WTC11 (cell line): ENCODE results near the gene HINT3. TPM values are rescaled to one million over a fixed set of nuclear protein-coding genes. Genes with fewer than 3 reads are reported as not detected.
A peak's percentile ranks its signal among the peaks of the same experiment; 100 is the strongest.

Source experiments
- ATAC-seq: fragments of 200-7000 bp; cut with Tn5 transposase; 2 replicates; pipeline ENCODE4 v1.10.0; 2021; ENCODE audit warnings: mild to moderate bottlenecking, moderate library complexity
- CTCF ChIA-PET: fragments of 300-600 bp; sonication (Branson Sonifier 250); formaldehyde crosslinking; loops from one replicate; lab custom pipeline; 2021; ENCODE audit warnings: antibody characterized with exemption; lab: Charles Lee
- POLR2A ChIA-PET: fragments of 350-600 bp; sonication (Branson Sonifier 250); formaldehyde crosslinking; loops from one replicate; lab custom pipeline; 2021; ENCODE audit warnings: antibody characterized with exemption; lab: Charles Lee
- DNase-seq: peaks from one replicate; pipeline ENCODE4 v3.0.0; 2021; ENCODE audit warnings: low spot score
- H3K27ac Mint-ChIP-seq: 2 replicates; pipeline ENCODE4 v1.8.0; 2021; ENCODE audit warnings: mixed read lengths
- H3K27me3 Mint-ChIP-seq: 2 replicates; pipeline ENCODE4 v1.8.0; 2021; ENCODE audit warnings: low read depth, mild to moderate bottlenecking, moderate library complexity, mixed read lengths
- H3K36me3 Mint-ChIP-seq: 2 replicates; pipeline ENCODE4 v1.8.0; 2021; ENCODE audit warnings: mixed read lengths
- H3K4me1 Mint-ChIP-seq: 2 replicates; pipeline ENCODE4 v1.8.0; 2022; ENCODE audit warnings: mixed read lengths
- H3K4me3 Mint-ChIP-seq: 2 replicates; pipeline ENCODE4 v1.8.0; 2021; ENCODE audit warnings: mild to moderate bottlenecking, moderate library complexity, mixed read lengths
- H3K9me3 Mint-ChIP-seq: 2 replicates; pipeline ENCODE4 v1.8.0; 2021; ENCODE audit warnings: mixed read lengths
- CBFB ChIP-seq: sonication (generic); formaldehyde crosslinking; IDR thresholded peaks from 2 replicates; pipeline ENCODE4 v1.8.1; 2022; ENCODE audit warnings: mild to moderate bottlenecking, low read depth, missing genetic modification reagents
- E2F5 ChIP-seq: sonication (generic); formaldehyde crosslinking; IDR thresholded peaks from 2 replicates; pipeline ENCODE4 v1.8.1; 2022; ENCODE audit warnings: mild to moderate bottlenecking, moderate library complexity, missing genetic modification reagents
- FOXJ3 ChIP-seq: sonication (generic); formaldehyde crosslinking; IDR thresholded peaks from 2 replicates; pipeline ENCODE4 v1.9.0; 2021; ENCODE audit warnings: missing genetic modification reagents, mild to moderate bottlenecking, borderline replicate concordance
- FOXP4 ChIP-seq: sonication (generic); formaldehyde crosslinking; IDR thresholded peaks from 2 replicates; pipeline ENCODE4 v1.8.0; 2022; ENCODE audit warnings: mild to moderate bottlenecking, missing genetic modification reagents
- GABPB1 ChIP-seq: sonication (generic); formaldehyde crosslinking; IDR thresholded peaks from 2 replicates; pipeline ENCODE4 v1.8.1; 2023; ENCODE audit warnings: mild to moderate bottlenecking, missing genetic modification reagents
- MAX ChIP-seq: sonication (generic); formaldehyde crosslinking; IDR thresholded peaks from 2 replicates; pipeline ENCODE4 v1.8.0; 2022; ENCODE audit warnings: mild to moderate bottlenecking, missing genetic modification reagents
- NFATC4 ChIP-seq: fragments of 250-450 bp; sonication (Bioruptor Pico); IDR thresholded peaks from 2 replicates; pipeline ENCODE4 v1.9.0; 2021; ENCODE audit warnings: mild to moderate bottlenecking
- NR1H2 ChIP-seq: sonication (generic); formaldehyde crosslinking; IDR thresholded peaks from 2 replicates; pipeline ENCODE4 v1.9.0; 2021; ENCODE audit warnings: mild to moderate bottlenecking, moderate library complexity, missing genetic modification reagents
- PREB ChIP-seq: sonication (generic); formaldehyde crosslinking; IDR thresholded peaks from 2 replicates; pipeline ENCODE4 v1.8.1; 2022; ENCODE audit warnings: mild to moderate bottlenecking, missing genetic modification reagents, moderate library complexity, borderline replicate concordance
- SP1 ChIP-seq: sonication (generic); formaldehyde crosslinking; conservative IDR thresholded peaks from 2 replicates; pipeline ENCODE4 v1.8.1; 2022; ENCODE audit warnings: missing genetic modification reagents
- USF1 ChIP-seq: sonication (generic); formaldehyde crosslinking; IDR thresholded peaks from 2 replicates; pipeline ENCODE4 v1.8.0; 2022; ENCODE audit warnings: mild to moderate bottlenecking, missing genetic modification reagents
- USF2 ChIP-seq: sonication (generic); formaldehyde crosslinking; IDR thresholded peaks from 2 replicates; pipeline ENCODE4 v1.8.1; 2023; ENCODE audit warnings: mild to moderate bottlenecking, missing genetic modification reagents, moderate library complexity
- ZNF263 ChIP-seq: sonication (generic); formaldehyde crosslinking; IDR thresholded peaks from 2 replicates; pipeline ENCODE4 v1.8.1; 2022; ENCODE audit warnings: low read depth, mild to moderate bottlenecking, moderate library complexity, missing genetic modification reagents
- ZNF281 ChIP-seq: sonication (generic); formaldehyde crosslinking; IDR thresholded peaks from 2 replicates; pipeline ENCODE4 v1.8.0; 2023; ENCODE audit warnings: mild to moderate bottlenecking, missing genetic modification reagents
- ZSCAN18 ChIP-seq: fragments of 250-450 bp; sonication (Bioruptor Pico); IDR thresholded peaks from 2 replicates; pipeline ENCODE4 v2.1.2; 2022; ENCODE audit warnings: mild to moderate bottlenecking, moderate library complexity
- total RNA-seq: library from RNA; stranded (reverse); gene quantifications from 3 replicates; pipeline ENCODE4 v1.2.3, GENCODE V29; 2021

Gene HINT3
- total RNA-seq, 1 experiment from 2014 or later = 9.4 TPM

- DNase-seq (no peak), ATAC-seq (no peak)
- Mint-ChIP-seq H3K27ac (no peak overlapping the region), H3K36me3 (no peaks in the 10 kb centered on the region; the same call in 1 of the 2 replicates), H3K4me3 (no peak overlapping the region), H3K27me3 (no peaks in the 10 kb centered on the region), H3K4me1 (no peaks in the 10 kb centered on the region), H3K9me3 (no peaks in the 10 kb centered on the region)
- POLR2A ChIA-PET = no interaction called here
- TF ChIP-seq CBFB (CRISPR knock-in tag) = no peak
- no peak for TF ChIP-seq FOXP4
- no peak for TF ChIP-seq ZNF281 (CRISPR knock-in tag)
- TF ChIP-seq PREB (CRISPR knock-in tag) = no peak
- TF ChIP-seq GABPB1 (CRISPR knock-in tag) = no peak
- no peak for TF ChIP-seq USF1
- no peak for TF ChIP-seq ZSCAN18 (CRISPR knock-in tag)
- TF ChIP-seq ZNF263 (CRISPR knock-in tag) = no peak
- TF ChIP-seq, all 79 proteins: peak for 0
- CTCF ChIA-PET = interaction anchor here (1.5 kb wide), 1 partner anchor 30 kb away, joined by 5 read pairs; the partner anchor contains the start of gene HINT3
These were observed 29.9 kb upstream of the HINT3 start for GRCh38 chr6:125926711-125927110.

- Mint-ChIP-seq H3K36me3 (no peaks in the 10 kb centered on the region; the same call in 1 of the 2 replicates), H3K27me3 (no peaks in the 10 kb centered on the region), H3K4me3 (no peak overlapping the region), H3K9me3 (no peaks in the 10 kb centered on the region), H3K4me1 (no peaks in the 10 kb centered on the region), H3K27ac (no peak overlapping the region)
- ChIA-PET CTCF (no interaction called here), POLR2A (no interaction called here)
- DNase-seq (no peak), ATAC-seq (peak; percentile 62)
- no peak for TF ChIP-seq MAX (CRISPR knock-in tag)
- no peak for TF ChIP-seq FOXJ3
- no peak for TF ChIP-seq NR1H2
- no peak for TF ChIP-seq NFATC4
- TF ChIP-seq USF2 (CRISPR knock-in tag) = no peak
- TF ChIP-seq SP1 (CRISPR knock-in tag) = no peak
- no peak for TF ChIP-seq E2F5 (CRISPR knock-in tag)
These were observed 28.8 kb upstream of the HINT3 start for GRCh38 chr6:125927761-125928160.
